Ovary (tissue), 9 donors: ENCODE data around the gene CDC42SE2. TPM values are rescaled to one million over a fixed set of nuclear protein-coding genes. Genes with fewer than 3 reads are reported as not detected.

Source experiments
- DNase-seq, 5 donors: peaks; one replicate each; pipeline ENCODE4 v3.0.0-alpha.2; 2019 to 2020
- H3K27ac ChIP-seq, 2 donors: fragments of 200-600 bp; one replicate each; pipeline versions ENCODE4 v1.5.1 to v1.8.0; 2019 to 2022
- H3K27me3 ChIP-seq: fragments of 200-600 bp; one replicate; pipeline ENCODE4 v1.8.0; 2022
- H3K36me3 ChIP-seq: fragments of 200-600 bp; sonication (generic); one replicate; pipeline ENCODE4 v1.5.1; 2019
- H3K4me1 ChIP-seq: one replicate; pipeline ENCODE4 v1.8.1; 2013; ENCODE audit warnings: mild to moderate bottlenecking, moderate library complexity; ENCODE audit not compliant: insufficient read depth
- H3K4me3 ChIP-seq: fragments of 200-600 bp; sonication (generic); one replicate; pipeline ENCODE4 v1.5.1; 2017
- H3K9me3 ChIP-seq, 2 donors: fragments of 200-600 bp in 1 of 2; sonication (generic) in 1 of 2; one replicate each; pipeline versions ENCODE4 v1.5.1 to v1.8.1; 2013 to 2019; ENCODE audit warnings: mild to moderate bottlenecking in 1 of 2, moderate library complexity in 1 of 2
- CTCF ChIP-seq, 3 donors: fragments of 450-650 bp in 2 of 3; fragments of 200-600 bp in 1 of 3; IDR thresholded peaks; one replicate each; pipeline versions ENCODE4 v1.5.1 to v1.8.0; 2016 to 2022; ENCODE audit warnings: antibody characterized with exemption in 3 of 3, mild to moderate bottlenecking in 1 of 3
- EP300 ChIP-seq: sonication (generic); formaldehyde crosslinking; IDR thresholded peaks from one replicate; pipeline ENCODE4 v1.6.1; 2017; ENCODE audit warnings: antibody characterized with exemption
- POLR2A ChIP-seq: fragments of 450-650 bp; IDR thresholded peaks from one replicate; pipeline ENCODE4 v1.6.1; 2017; ENCODE audit warnings: antibody characterized with exemption, mild to moderate bottlenecking, moderate library complexity
- WGBS, 3 donors: extraction: QIAGEN DNeasy Blood & Tissue Kit in 1 of 3; methylation state at CpG; one replicate each; pipeline versions ENCODE4 v1.1.5 to v1.1.7; 2013 to 2017; 5-methylcytosine and 5-hydroxymethylcytosine counted together
- intact Hi-C, 4 donors: fragments of 100-400 bp; cut with DNase I; formaldehyde crosslinking; loops; one replicate each; pipeline versions ENCODE4 v1.11.0 to v1.15.1; 2022 to 2023
- polyA plus RNA-seq, 2 donors: library from polyadenylated mRNA; stranded (reverse); fragments of 200-250 nt in 1 of 2; fragments of 350-450 nt in 1 of 2; fragmentation: Illumina TruSeq in 1 of 2; extraction: RNeasy Lipid Tissue Mini Kit (QIAGEN cat#74804) in 1 of 2; gene quantifications; one replicate each; pipeline ENCODE4 v1.2.3, GENCODE V29; 2013 to 2014
- total RNA-seq, 7 donors: library from RNA; depleted of rRNA in 2 of 7; stranded (reverse); fragments of >200 nt in 2 of 7; fragmentation: NEBNext Ultra II Directional in 3 of 7; extraction: Animal tissue kit (Norgen Biotek cat#: 25700) in 3 of 7; gene quantifications; one replicate each; pipeline versions ENCODE4 v1.1.0 to v1.2.4, GENCODE V29; 2016 to 2023
- donor health status: DM: no; HTN: no; CAD: no; lungs with moderate emphysema.
- donor health status: DM: no; HTN: no; CAD: no.
- donor health status: Bipolar disorder and iron deficiency.
- donor health status: DM: yes; HTN: yes; CAD: no.
- donor health status: DM: no; HTN: no; CAD: no.
- donor health status: DM: yes; HTN: yes; CAD: no.

The CDC42SE2 gene
- total and polyA plus RNA-seq, 9 donors = 18.0 to 37.6 (median 23.7) TPM

DNA sequence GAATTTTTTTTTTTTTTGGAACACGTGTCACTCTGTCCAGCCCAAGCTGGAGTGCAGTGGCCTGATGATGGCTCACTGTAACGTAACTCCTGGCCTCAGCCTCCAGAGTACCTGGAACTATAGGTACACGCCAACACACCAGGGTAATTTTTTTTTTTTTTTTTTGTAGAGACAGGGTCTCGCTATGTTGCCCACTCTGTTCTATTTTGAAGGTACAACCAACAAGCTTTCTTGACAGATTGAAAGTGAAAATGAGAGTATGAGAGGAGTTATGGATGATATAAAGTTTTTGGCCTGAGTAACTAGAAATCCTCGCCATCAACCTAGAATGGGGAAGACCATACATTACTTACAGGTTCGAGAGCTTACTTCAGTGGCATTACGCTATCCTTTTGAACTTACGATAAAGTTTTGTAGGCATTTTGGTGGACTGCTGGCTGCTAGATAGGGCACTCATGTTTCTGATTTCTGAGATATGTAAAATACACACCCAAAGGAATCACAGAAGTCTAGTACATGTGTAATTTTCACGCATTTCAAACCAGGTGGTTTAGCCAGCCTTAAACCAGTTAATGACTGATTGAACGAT lies 806 bp upstream of the CDC42SE2 start:
- H3K9me3 ChIP-seq = no peaks in the 10 kb centered on the region
- intact Hi-C loops = loop anchor here in 3 of 4 donors (10.0 kb wide), 2 partner anchors 88 to 98 kb away; partner anchors contain the start of genes HINT1 (in 2 of the 3) and LYRM7 (in 1 of the 3)
- peaks cover 4% of the 10 kb centered on the region for H3K4me1 ChIP-seq
- no peaks in the 10 kb centered on the region for H3K36me3 ChIP-seq
- no peaks in the 10 kb centered on the region for H3K27me3 ChIP-seq
- peak in 1 of 5 donors; percentile 20 for DNase-seq
- no peak for TF ChIP-seq CTCF (IDR thresholded peaks at IDR 0.05)
- no peak for TF ChIP-seq POLR2A
- no peak for TF ChIP-seq EP300
- peak overlapping the region; percentile 69 to 88 for H3K27ac ChIP-seq
- peak overlapping the region; percentile 73 for H3K4me3 ChIP-seq
- 20 to 25% (median 22%) methylated on average over 10 of the region's 10 CpGs for WGBS, 3 donors

- Histone ChIP-seq H3K27me3 (no peaks in the 10 kb centered on the region), H3K9me3 (no peaks in the 10 kb centered on the region), H3K4me1 (peaks cover 4% of the 10 kb centered on the region), H3K36me3 (no peaks in the 10 kb centered on the region), H3K4me3 (peak overlapping the region; percentile 73), H3K27ac (peak overlapping the region; percentile 69 to 88)
- intact Hi-C loops = loop anchor here in 3 of 4 donors (10.0 kb wide), 2 partner anchors 90 to 100 kb away; partner anchors contain the start of genes HINT1 (in 2 of the 3) and LYRM7 (in 1 of the 3)
- TF ChIP-seq POLR2A (no peak), CTCF (IDR thresholded peaks at IDR 0.05) (no peak), EP300 (no peak)
- DNase-seq = peak in 4 of 5 donors; percentile 27 to 59 (median 44)
- 1% methylated on average over 31 to 34 of the region's 34 CpGs for WGBS, 3 donors
Observed at GRCh38 chr5:131264451-131265099, 722 bp downstream of the CDC42SE2 start.

- Histone ChIP-seq H3K27me3 (no peaks in the 10 kb centered on the region), H3K9me3 (no peaks in the 10 kb centered on the region), H3K27ac (no peak overlapping the region), H3K4me3 (peak overlapping the region; percentile 73), H3K4me1 (peaks cover 4% of the 10 kb centered on the region), H3K36me3 (no peaks in the 10 kb centered on the region)
- WGBS, 3 donors = 35 to 60% (median 46%) methylated on average over 2 of the region's 2 CpGs
- intact Hi-C loops = loop anchor here in 3 of 4 donors (10.0 kb wide), 2 partner anchors 91 to 101 kb away; partner anchors contain the start of genes HINT1 (in 2 of the 3) and LYRM7 (in 1 of the 3)
- TF ChIP-seq CTCF (IDR thresholded peaks at IDR 0.05) = peak in 1 of 3 donors; percentile 12
- no peak for TF ChIP-seq EP300
- no peak for TF ChIP-seq POLR2A
- DNase-seq = no peak
Observed at GRCh38 chr5:131265311-131265803, 1.5 kb downstream of the CDC42SE2 start.

DNA sequence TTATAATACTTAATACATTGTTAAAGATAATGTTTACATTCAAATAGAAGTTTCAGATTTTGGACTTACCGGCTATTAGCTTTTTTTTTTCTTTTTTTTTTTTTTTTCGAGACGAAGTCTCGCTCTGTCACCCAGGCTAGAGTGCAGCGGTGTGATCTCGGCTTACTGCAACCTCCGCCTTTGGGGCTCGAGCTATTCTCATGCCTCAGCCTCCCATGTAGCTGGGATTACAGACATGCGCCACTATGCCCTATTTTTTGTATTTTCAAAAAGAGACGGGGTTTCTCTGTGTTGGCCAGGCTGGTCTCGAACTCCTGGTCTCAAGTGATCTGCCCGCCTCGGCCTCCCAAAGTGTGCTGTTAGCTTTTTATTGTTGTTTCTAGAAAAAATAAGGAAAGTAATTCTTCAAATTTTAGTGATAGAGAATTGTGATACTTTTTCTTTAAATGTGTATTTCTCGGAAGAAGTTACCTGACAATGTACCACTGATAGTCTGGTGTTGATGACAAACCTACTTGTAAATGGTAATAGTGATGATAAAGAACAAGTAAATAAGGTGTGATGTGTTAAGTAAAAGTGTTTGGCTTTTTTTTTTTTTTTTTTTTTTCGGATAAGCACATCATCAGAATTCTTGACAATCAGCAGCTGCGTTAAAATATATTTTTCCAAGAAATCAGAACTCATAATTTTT lies 2.7 kb downstream of the CDC42SE2 start:
- intact Hi-C loops = loop anchor here in 3 of 4 donors (10.0 kb wide), 2 partner anchors 92 to 102 kb away; partner anchors contain the start of genes HINT1 (in 2 of the 3) and LYRM7 (in 1 of the 3)
- H3K4me1 ChIP-seq = peaks cover 4% of the 10 kb centered on the region

More for the DNA sequence above, 2.7 kb downstream of the CDC42SE2 start:
- WGBS, 3 donors = 86 to 88% (median 87%) methylated on average over 16 of the region's 16 CpGs
- Histone ChIP-seq H3K27me3 (no peaks in the 10 kb centered on the region), H3K9me3 (no peaks in the 10 kb centered on the region), H3K36me3 (no peaks in the 10 kb centered on the region), H3K4me3 (no peak overlapping the region), H3K27ac (no peak overlapping the region)
- no peak for DNase-seq
- no peak for TF ChIP-seq POLR2A
- TF ChIP-seq EP300 = no peak
- no peak for TF ChIP-seq CTCF (IDR thresholded peaks at IDR 0.05)
